Osteoblast (primary cell): Measurements from ENCODE around the gene PTPRN2. TPM values are rescaled to one million over a fixed set of nuclear protein-coding genes. Genes with fewer than 3 reads are reported as not detected.

Experiments used
- DNase-seq: peaks from one replicate; pipeline ENCODE4 v3.0.0; 2011; ENCODE audit warnings: low spot score, mixed read lengths; ENCODE audit not compliant: insufficient read length; ENCODE audit errors: missing footprints
- H2AFZ ChIP-seq: 2 replicates; pipeline ENCODE4 v1.6.0; 2011; ENCODE audit warnings: mild to moderate bottlenecking, low read length
- H3K27ac ChIP-seq: 2 replicates; pipeline ENCODE4 v1.5.1; 2011; ENCODE audit warnings: mild to moderate bottlenecking, low read depth, low read length, moderate library complexity
- H3K27me3 ChIP-seq: 2 replicates; pipeline ENCODE4 v1.6.0; 2012; ENCODE audit warnings: mild to moderate bottlenecking, control low read depth, inconsistent platforms, low read length, moderate library complexity; ENCODE audit not compliant: insufficient read depth
- H3K36me3 ChIP-seq: 2 replicates; pipeline ENCODE4 v1.5.1; 2011; ENCODE audit warnings: mild to moderate bottlenecking, low read length, control low read depth, moderate library complexity; ENCODE audit not compliant: insufficient read depth
- H3K4me1 ChIP-seq: 2 replicates; pipeline ENCODE4 v1.5.1; 2011; ENCODE audit warnings: mild to moderate bottlenecking, low read length, control low read depth, moderate library complexity; ENCODE audit not compliant: insufficient read depth
- H3K4me2 ChIP-seq: 2 replicates; pipeline ENCODE4 v1.6.0; 2011; ENCODE audit warnings: mild to moderate bottlenecking, low read length; ENCODE audit not compliant: insufficient read depth
- H3K4me3 ChIP-seq: fragments of 200-600 bp; sonication (generic); 3 replicates; pipeline ENCODE4 v1.5.1; 2012; ENCODE audit warnings: mild to moderate bottlenecking, low read length, inconsistent platforms; ENCODE audit not compliant: insufficient read depth
- H3K79me2 ChIP-seq: 2 replicates; pipeline ENCODE4 v1.6.0; 2012; ENCODE audit warnings: mild to moderate bottlenecking, low read length, control low read depth, inconsistent platforms; ENCODE audit not compliant: insufficient read depth
- H3K9me3 ChIP-seq: 2 replicates; pipeline ENCODE4 v1.5.1; 2011; ENCODE audit warnings: low read depth, low read length, control low read depth
- H4K20me1 ChIP-seq: 2 replicates; pipeline ENCODE4 v1.6.0; 2012; ENCODE audit warnings: mild to moderate bottlenecking, low read length, control low read depth; ENCODE audit not compliant: insufficient read depth
- total RNA-seq: library from RNA; depleted of rRNA; stranded (reverse); fragments of >200 nt; gene quantifications from 2 replicates; pipeline ENCODE4 v1.2.3, GENCODE V29; 2012
- TF ChIP-seq, protein P1 (sequence below): IDR thresholded peaks from 2 replicates; pipeline ENCODE4 v1.5.1; 2011; ENCODE audit warnings: mild to moderate bottlenecking, low read depth, low read length, moderate library complexity; ENCODE audit errors: extremely low read depth

PTPRN2 gene
- total RNA-seq, 1 donor: 0.36 TPM

DNA sequence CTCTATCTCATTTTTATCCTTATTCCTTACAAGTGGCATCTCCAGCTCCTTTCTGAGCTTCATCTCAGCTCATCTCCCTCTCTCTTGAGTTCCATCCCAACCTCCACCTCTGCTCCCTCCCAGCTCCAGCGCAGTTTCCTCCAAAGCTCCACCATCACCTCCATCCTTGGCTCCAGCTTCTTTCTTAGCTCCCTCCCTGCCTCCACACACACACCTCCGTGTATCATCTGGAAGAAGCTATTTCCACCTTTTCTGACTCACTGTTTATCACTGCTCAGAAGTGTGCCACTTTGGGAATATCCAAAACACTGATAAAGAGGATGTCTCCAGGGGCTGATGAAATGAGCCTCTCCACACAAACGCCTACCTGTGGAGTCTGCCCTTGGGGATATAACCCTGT lies 481.4 kb downstream of the PTPRN2 start:
- H3K4me1 ChIP-seq: no peaks in the 10 kb centered on the region
- no peak overlapping the region for H3K27ac ChIP-seq
- H2AFZ ChIP-seq: no peak overlapping the region
- H3K27me3 ChIP-seq: no peaks in the 10 kb centered on the region
- no peaks in the 10 kb centered on the region for H3K9me3 ChIP-seq
- no peak for DNase-seq
- TF ChIP-seq, protein P1, sequence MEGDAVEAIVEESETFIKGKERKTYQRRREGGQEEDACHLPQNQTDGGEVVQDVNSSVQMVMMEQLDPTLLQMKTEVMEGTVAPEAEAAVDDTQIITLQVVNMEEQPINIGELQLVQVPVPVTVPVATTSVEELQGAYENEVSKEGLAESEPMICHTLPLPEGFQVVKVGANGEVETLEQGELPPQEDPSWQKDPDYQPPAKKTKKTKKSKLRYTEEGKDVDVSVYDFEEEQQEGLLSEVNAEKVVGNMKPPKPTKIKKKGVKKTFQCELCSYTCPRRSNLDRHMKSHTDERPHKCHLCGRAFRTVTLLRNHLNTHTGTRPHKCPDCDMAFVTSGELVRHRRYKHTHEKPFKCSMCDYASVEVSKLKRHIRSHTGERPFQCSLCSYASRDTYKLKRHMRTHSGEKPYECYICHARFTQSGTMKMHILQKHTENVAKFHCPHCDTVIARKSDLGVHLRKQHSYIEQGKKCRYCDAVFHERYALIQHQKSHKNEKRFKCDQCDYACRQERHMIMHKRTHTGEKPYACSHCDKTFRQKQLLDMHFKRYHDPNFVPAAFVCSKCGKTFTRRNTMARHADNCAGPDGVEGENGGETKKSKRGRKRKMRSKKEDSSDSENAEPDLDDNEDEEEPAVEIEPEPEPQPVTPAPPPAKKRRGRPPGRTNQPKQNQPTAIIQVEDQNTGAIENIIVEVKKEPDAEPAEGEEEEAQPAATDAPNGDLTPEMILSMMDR: no peak
- H4K20me1 ChIP-seq: no peaks in the 10 kb centered on the region
- H3K36me3 ChIP-seq: no peaks in the 10 kb centered on the region
- no peak overlapping the region for H3K4me2 ChIP-seq
- H3K4me3 ChIP-seq: no peak overlapping the region
- H3K79me2 ChIP-seq: no peaks in the 10 kb centered on the region

DNA sequence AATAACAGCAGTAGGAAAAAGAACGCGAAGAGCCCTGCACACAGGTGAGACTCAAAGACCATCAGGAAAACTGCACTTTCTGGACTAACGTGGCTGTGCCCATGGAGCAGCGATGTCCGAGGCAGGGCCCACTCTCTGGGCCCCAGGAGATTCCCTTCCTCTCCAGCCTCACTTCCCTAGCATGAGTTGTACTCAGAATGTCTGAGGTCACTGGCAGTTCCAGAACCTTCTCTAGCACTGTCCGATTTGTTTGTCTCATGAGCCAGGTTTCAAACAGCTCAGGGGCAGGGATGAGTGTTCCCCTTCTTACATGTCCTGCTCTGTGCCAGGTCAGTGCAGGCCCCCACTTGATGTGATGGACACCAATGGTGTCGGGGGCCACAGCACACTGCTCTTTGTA lies 484.2 kb downstream of the PTPRN2 start:
- Histone ChIP-seq H3K36me3 (no peaks in the 10 kb centered on the region), H3K4me1 (no peaks in the 10 kb centered on the region), H3K79me2 (no peaks in the 10 kb centered on the region), H3K4me3 (no peak overlapping the region), H3K9me3 (no peaks in the 10 kb centered on the region), H3K4me2 (no peak overlapping the region), H2AFZ (no peak overlapping the region), H3K27ac (no peak overlapping the region), H3K27me3 (no peaks in the 10 kb centered on the region), H4K20me1 (no peaks in the 10 kb centered on the region)
- TF ChIP-seq, protein P1: no peak
- DNase-seq: no peak

DNA sequence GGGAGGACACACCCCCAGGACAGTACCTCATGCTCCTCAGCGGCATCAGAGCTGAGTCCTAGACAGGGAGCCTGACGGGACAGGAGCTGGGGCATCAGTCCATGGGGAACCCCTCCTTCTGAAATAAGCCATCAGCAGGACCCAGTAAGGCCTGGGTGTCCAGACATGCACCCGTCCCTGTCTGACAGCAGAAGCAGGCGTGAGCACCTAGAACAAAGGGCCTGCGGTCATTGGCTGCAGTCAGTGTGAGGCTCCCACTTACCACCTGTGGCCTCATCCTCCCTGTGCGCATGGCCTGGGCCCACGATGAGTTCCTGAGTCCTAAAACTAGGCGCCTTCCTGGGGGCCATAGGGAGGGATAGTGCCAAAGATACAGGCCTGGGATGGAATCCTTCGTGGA lies 484.7 kb downstream of the PTPRN2 start:
- DNase-seq: no peak

DNA sequence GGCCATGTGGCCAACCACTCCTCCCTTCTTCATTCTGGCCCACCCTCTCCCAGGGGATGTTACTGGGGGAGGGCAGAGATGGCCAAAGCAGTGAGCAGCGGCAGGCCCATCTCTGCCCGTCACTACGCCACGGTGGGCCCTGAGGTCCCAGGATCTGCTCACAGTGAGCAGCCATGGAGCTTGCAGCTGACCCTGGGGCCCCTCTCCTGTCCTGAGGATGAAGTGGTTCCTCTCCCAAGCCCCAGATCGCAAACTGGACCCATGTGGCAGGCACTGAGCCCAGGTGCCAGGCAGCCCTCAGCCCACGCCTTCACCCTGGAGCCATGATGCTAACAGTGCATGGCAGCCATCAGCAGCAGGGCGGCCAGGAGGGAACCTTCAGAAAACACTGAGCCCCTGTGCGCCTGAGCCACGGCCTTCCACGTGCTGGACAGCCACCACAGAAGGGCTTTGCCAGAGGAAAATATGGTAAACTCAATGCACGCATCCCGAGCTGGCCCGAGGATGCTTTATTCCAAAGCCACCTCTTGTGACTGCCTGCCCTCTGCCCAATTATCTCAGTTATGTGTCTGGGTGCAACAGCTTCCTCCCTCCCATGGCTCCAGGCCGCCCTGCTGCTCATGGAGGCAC lies 485.7 kb downstream of the PTPRN2 start:
- DNase-seq: no peak
- Histone ChIP-seq H4K20me1 (no peaks in the 10 kb centered on the region), H3K9me3 (no peaks in the 10 kb centered on the region), H3K79me2 (no peaks in the 10 kb centered on the region), H3K27ac (no peak overlapping the region), H3K4me1 (no peaks in the 10 kb centered on the region), H3K27me3 (no peaks in the 10 kb centered on the region), H2AFZ (no peak overlapping the region), H3K36me3 (no peaks in the 10 kb centered on the region), H3K4me3 (no peak overlapping the region), H3K4me2 (no peak overlapping the region)
- TF ChIP-seq, protein P1: no peak

More for the DNA sequence above, 484.7 kb downstream of the PTPRN2 start:
- TF ChIP-seq, protein P1: no peak
- Histone ChIP-seq H3K79me2 (no peaks in the 10 kb centered on the region), H3K27me3 (no peaks in the 10 kb centered on the region), H3K9me3 (no peaks in the 10 kb centered on the region), H3K4me2 (no peak overlapping the region), H3K36me3 (no peaks in the 10 kb centered on the region), H3K27ac (no peak overlapping the region), H4K20me1 (no peaks in the 10 kb centered on the region), H3K4me1 (no peaks in the 10 kb centered on the region), H3K4me3 (no peak overlapping the region), H2AFZ (no peak overlapping the region)
